HG02588 (cell line): Measurements from ENCODE around the gene C12orf60.

Source experiments
- ATAC-seq: cut with Tn5 transposase; IDR thresholded peaks from one replicate; pipeline ENCODE4 v1.9.1; 2021; ENCODE audit warnings: mild to moderate bottlenecking, moderate library complexity; ENCODE audit not compliant: unreplicated experiment

The C12orf60 gene

DNA sequence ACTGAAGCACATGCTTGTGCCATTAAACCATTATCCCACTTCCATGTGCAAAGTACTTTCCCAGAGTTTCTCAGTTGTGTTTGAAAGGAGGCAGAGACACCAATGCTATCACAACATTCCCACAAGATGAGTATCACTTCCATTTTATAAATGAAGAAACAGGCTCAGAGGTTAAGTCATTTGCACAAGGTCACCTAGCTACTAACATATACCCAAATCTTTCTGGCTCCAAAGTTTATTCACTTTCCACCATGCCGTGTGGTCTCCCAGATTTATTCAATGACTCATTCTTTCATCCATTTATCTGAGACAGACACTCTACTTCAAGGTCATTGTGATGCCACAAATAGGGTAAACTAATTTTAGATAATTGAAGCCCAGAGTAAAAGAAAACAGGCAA, 30.5 kb downstream of the C12orf60 start:
- ATAC-seq: no peak

DNA sequence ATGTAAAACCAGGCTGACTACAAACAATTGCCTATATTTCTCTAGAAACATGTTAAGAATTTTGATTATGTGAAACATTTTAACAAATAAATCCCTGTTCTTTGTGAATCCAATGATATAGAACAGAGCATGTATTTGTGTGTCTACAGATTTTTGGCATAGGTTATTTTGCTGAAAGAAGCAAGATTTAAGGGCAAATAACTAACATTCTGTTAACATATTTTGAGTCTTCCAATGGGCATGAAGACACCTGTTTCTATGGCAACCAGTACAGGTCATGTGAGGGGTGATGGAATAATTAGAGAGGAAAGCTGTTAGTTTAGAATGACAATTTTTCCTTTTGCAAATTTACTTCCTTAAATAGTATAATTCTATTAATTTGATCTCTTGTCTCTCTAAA, 31.0 kb downstream of the C12orf60 start:
- no peak for ATAC-seq

DNA sequence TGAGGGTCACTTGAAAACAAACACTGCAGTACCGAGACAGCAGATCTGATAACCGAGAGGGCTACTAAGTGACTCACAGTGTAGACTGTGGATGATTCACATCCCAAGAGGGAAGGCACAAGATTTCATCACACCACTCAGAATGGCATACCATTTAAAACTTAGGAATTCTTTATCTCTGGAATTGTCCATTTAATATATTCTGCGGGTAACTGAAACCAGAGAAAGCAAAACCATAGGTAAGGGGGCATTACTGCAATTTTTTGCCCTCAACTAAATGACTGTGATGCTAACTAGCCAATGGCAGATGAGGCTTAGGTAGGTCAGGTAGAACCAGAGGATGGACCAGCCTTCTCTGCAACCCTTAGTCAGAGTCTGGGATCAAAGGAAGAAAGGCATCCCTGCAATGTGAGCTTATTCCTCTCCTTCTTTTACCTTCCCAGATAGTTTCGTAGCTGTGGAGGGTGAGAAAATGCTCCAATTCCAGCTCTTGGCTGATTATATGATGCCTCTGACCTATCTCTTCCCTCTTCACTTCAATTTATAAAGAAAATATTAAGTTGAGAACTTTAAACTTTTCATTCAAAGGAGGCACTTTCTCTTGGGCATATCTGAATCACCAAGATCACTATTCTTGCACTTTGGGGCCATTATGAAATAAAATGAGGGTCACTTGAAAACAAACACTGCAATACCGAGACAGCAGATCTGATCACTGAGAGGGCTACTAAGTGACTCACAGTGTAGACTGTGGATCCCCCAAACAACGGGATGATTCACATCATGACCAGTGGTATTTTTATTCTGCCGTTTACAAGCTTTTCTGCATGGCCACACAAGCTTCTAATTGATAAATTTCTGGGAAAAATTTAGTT, 33.1 kb downstream of the C12orf60 start:
- no peak for ATAC-seq

DNA sequence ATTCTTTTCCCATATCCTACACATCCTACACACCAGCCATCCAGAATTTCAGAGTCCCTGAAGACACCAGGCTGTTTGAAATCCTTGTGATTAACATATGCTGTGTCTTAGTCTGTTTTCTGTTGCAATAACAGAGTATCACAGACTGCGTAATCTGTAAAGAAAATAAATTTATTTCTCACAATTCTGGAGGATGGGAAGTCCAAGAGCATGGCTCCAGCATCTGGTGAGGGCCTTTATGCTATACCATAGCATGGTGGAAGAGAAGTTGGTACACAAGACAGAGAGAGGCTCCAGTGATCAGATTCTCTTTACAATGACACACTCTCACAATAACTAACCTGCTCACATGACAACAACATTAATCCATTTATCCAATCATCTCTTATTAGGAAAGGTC, 35.8 kb downstream of the C12orf60 start:
- no peak for ATAC-seq

DNA sequence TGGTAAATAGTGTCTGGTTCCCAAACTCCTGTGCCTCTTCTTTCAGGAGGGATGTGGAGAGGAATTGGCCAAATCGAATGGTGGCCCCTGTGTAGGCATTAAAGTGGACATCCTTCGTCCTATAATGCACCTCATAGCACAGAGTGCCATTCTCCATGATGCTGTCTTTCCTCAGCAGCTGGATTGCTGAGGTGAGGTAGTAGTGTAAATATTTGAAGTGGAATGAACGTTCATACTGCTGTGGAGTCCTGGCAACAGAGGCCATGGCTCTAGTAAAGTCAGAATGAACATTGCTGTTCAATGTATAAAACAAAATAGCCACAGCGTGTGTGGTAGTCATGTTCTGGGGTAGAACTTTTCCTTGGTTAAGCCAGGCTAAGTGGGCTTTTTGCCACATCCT, 37.1 kb downstream of the C12orf60 start:
- no peak for ATAC-seq

DNA sequence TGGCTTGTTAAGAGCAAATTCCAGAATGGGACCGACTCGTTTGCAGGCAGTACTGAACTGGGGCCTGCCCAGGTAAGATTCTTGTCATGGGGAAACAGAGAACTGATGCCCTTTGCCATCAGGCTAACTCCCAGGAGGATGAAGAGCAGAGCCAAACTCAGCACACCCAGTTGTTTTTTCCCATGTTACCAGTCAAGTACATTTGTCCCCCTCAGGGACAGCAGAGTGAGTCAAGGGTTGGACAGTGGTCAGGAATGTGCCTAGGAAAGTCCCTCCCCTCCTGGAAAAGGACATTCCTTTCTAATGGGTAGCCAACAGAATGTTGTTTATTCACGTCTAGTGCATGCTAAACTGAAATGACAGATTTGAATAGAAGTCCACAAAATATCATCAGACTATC, 38.3 kb downstream of the C12orf60 start:
- no peak for ATAC-seq

DNA sequence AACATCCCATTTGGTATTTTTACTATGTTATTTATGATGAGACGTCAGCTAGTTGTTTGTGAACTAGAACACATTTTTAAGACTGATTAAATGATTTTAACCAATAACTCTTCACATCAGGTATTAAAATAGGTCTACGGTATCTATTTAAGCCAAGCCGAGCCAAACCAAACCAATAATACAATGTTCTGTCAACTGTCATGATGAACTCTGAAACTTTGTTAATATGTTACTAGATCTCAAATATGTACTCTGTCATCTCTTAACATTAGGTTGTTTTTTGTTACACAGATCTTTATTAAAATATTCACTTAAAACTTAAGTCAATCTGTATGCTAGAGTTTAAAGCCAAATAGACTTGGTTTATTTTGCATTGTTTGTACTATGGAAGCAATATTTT, 38.8 kb downstream of the C12orf60 start:
- ATAC-seq: no peak

DNA sequence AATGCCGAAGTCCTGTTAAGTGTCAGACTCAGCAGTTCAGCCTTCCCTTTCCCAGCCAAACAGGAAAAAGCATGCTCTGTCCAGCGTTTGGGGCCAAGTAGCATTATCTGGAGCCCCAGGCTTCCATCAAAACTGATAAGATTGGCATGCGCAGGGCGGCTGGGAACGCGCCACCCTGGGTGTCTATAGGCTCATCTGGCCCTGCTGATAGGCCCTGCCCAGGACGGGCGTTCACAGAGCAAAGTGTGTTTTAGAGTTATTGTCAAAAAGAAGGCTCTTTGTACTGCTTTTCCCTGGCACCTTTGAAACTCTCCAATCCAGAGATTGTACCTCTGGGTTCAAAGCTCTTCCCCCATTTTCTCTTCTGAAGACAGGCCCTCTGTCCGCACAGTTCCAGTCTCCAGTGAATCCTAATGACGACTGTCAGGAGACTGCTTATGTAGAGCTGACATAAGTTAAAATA, 40.0 kb downstream of the C12orf60 start, which contains the start of gene ART4:
ART4 (minus strand) TSS at position 102 of the 463 bp plus-strand sequence. CDS start 413 bp downstream, outside the sequence.
- ATAC-seq: no peak

DNA sequence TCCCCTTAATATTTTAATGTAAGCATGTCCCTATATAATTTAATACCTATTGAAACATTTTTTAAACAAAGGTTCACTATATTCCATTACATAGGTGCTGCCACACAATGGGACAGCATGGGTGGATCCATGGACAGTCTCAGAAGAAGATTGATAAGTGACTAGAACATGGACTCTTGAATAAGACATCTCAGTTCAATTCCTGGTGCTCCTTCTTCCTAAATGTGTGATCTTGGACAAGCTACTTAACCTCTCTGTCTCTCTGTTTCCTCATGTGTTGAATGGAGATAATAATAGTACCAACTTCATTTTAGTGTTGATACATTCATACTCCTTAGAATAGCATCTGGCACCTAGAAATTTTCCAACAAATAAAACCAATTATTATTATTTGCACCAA, 40.9 kb downstream of the C12orf60 start:
- no peak for ATAC-seq

DNA sequence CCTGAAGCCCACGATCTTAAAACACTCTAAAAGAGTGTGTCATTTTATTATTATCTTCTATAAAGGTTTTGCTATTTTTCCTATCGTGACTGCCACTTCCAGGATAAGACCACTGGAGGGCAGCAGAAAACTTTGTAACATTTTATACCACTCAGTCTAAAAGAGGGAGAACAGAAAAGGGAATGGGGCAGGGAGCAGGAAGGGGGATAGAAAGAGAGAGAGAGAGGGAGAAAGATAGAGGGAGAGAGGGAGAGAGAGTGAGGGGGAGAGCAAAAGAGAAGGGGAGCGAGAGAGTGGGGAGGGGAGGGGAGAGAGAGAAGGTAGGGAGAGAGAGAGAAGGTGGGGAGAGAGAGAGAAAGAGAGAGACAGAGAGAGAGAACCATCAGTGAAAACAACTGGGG, 41.9 kb downstream of the C12orf60 start:
- ATAC-seq: no peak

DNA sequence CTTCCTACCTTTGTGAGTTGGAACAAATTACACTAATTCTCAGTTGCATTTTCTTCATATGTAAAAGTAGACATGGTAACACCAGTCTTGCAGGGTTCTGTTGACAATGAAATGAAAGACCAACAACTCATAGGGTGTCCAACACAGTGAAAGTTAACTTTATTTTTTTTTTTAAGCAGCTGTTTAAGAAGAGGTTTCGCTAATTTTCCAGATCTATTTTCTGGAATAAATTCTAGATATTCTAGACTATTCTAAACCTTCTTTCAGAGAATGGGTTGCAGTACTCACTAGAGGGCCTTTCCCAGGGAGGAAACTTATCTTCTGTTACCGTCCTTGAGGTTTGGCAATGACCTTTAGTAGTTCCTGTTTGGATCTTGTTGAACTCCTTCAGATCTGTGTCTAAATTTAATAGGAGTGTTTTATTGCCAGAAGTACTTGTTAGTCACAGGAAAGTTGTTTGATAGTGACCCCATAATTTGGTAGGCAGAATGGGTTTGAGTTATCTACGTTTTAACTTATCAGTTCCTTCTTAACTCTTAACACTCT, 42.6 kb downstream of the C12orf60 start:
- no peak for ATAC-seq

DNA sequence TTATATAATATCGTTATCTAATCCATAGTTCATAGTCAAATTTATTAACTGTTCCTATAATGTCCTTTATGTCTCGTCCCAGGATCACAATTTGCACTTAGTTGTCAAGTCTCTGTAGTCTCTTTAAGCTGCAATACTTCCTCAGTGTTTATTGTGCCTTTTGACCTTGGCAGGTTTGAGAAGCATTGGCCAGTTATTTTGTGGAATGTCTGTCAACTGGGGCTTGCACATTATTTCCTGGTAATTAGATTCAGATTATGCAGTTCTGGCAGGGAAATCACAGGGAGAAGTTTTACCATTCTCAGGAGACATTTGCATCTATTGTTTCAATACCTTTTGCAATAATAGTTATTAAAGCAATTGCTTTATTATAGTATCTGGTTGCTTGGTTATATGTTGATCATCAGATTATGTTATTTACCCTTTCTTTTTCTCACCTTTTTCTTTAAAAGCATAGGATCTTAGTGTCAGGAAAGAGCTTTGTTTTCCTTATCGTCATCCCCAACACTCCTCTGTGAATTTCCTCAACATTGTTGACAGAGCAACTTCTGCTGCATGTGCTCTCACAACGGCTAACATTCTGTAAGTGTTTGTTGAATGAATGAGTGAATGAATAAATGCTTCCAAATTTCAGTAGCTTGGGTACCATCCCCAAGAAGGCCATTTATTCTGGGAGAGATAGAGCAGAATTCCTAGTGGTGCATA, 43.6 kb downstream of the C12orf60 start:
- no peak for ATAC-seq

DNA sequence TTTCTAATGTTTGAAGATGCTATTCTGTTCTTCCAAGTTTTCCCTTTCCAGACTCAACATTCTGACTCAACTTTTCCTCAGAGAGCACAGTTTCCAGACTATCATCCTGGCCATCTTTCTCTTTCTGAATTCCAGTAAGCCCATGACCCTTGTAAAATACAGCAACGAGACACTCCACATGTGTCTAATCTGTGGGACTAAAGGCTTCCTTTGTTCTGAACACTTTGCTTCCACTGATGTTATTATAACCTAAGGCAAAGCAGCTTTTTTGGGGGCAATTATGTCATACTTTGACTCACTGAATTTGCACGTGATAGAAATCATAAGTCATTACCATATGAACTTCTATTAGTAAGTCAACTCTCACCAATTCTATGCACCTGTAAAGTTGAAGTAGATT, 46.2 kb downstream of the C12orf60 start:
- no peak for ATAC-seq

DNA sequence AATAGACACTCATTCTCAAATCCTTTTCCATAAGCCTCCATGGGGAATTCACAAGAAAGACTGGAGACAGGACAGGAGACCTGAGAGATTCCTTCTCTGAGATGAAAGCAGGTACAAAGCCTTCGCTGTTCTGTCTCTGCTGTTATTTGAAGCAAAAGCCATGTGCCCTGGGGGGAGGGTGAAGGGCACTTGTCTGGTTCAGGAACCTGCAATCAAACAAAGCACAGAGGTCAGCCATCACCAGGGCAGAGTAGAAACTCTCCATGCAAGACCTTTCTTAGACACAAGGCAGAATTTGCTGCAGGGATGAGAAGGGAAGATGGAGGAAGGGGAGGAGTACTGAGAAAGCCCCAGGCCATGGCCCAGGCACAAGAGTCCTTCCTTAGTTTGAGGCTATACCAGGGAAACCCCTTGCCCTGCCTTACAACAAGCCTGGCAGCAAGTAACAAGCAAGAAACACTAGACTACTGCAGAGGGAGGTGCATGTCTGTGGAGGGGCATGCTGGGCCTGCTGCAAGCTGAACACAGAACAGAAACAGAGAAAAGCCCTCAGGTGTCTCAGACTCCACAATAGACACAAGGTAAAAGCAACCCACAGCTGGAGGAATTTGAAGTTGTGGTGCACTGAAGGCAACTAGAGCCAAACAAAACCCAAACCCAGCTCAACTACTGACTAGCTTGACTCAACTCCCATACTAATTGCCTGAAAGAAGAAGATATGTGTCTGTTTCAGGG, 47.6 kb downstream of the C12orf60 start:
- ATAC-seq: peak; percentile 80

DNA sequence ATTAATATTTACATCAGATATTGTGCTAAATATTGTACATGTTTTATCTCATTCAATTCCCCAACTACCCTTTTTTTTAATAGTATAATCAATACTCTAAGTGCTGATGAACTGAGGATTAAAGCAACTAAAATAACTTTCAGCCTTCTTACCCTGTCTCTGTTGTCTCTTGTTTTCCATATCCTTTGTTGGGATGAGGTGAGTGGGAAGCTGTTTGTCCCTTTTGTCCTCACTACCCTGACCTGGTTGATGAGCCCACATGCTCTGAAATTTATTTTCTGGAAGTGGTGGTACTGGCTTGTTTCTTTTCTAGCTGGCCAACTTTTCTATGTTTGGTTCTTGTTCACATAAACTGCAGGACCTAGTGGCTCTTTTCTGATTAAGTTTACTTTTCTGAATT, 49.4 kb downstream of the C12orf60 start:
- ATAC-seq: no peak

DNA sequence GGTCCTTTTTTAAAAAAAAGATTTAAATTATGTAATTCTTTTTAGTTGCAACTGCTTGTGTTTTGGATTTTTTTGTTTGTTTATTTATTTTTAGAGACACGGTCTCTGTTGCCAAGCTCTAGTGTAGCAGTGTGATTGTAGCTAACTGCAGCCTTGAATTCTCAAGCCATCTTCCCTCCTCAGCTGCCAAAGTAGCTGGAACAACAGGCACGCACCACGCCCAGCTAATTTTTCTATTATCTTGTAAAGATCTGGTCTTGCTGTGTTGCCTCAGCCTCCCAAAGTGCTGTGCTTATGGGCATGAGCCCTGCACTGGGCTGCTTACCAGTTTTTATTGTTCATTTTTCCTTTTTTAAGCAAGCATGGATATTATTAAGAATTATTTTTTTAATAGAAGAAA, 50.5 kb downstream of the C12orf60 start:
- no peak for ATAC-seq

DNA sequence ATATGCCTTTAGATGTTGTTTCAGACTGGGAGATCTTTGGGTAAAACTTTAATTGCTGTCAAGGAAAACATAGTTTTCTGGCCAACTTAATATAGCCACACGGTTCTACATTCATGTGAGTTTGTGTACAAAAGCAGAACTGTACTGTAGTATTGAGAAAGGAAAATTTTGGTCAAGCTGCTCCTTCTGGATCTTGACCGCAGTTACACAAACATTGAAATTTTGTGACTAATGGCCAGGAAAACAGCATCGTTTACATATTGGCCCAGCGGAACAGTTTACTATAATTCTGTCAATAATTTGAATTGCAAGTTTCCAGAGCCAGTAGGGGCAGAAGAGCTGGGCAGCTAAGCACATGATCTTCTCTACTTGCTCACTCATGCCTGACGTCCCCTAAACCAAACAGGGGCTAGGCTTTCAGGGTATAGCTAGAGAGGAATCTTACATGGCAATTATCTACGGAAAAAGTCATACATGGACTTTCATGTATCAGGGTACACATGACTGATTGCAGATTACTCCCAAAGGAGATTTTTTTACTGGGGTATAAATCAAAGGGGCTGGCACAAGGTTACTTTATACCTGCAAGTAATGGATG, 51.2 kb downstream of the C12orf60 start:
- no peak for ATAC-seq

DNA sequence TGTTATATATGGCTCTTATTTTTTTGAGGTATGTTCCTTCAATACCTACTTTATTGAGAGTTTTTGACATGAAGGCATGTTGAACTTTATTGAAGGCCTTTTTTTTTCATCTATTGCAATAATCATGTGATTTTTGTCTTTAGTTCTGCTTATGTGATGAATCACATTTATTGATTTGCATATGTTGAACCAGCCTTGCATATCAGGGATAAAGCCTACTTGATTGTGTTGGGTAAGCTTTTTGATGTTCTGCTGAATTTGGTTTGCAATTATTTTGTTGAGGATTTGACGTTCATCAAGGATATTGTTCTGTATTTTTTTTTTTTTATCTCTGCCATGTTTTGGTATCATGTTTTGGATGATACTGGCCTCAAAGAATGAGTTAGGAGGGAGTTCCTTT, 55.0 kb downstream of the C12orf60 start:
- no peak for ATAC-seq

DNA sequence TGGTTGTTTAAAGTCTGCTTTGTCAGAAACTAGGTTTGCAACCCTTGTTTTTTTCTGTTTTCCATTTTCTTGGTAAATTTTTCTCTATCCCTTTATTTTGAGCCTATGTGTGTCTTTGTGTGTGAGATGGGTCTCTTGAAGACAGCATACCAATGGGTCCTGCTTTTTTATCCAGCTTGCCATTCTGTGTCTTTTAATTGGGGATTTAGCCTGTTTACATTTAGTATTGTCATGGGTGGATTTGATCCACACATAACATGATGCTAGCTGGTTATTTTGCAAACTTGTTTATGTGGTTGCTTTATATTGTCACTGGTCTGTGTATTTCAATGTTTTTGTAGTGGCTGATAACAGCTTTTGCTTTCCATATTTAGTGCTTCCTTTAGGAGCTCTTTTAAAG, 57.0 kb downstream of the C12orf60 start:
- no peak for ATAC-seq

DNA sequence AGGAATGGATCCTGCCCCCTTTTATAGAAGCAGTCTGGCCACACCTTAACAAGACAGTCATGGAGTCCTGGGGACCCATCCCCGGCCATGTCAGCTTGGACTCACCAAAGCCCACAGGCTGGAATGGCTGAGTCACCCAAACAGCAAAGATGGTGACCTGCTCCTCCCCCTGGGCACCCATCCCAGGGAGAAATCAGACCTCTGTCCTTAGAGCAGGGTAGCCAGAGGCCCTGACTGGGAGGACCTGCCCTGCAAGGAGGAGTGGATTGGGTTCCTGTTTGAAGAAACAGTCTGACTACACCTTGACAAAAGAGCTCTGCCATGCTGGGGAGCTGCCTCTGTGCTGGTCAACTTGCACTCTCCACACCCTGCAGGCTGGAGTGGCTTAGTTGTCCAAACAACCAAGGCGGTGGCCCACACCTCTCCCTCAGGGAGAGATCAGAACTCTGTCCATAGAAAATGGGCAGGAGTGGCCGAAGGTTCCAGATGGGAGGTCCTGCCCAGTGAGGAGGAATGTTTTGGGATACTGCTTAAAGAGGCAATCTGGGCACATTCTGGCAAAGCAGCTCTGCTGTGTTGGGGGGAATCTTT, 65.5 kb downstream of the C12orf60 start:
- no peak for ATAC-seq
